HG02970 (cell line): ENCODE results near the gene STRBP.
"Not testable (repeated sequence)": the region's sequence is repeated elsewhere in the genome, so short reads cannot be mapped to it uniquely, and the experiment has no call there.

Experiments used
- ATAC-seq: cut with Tn5 transposase; IDR thresholded peaks from one replicate; pipeline ENCODE4 v1.9.1; 2021; ENCODE audit warnings: mild to moderate bottlenecking, moderate library complexity, moderate number of reproducible peaks; ENCODE audit not compliant: unreplicated experiment, low FRiP score

STRBP gene

GRCh38 chr9:123268465-123269259, at the start of gene STRBP:
STRBP (minus strand) TSS chr9:123268586; CDS start chr9:123184134, 84,452 bp downstream.
- ATAC-seq, result peak; percentile 91

- ATAC-seq, result no peak
Observed at GRCh38 chr9:123316053-123316718, 47.8 kb upstream of the STRBP start.

GRCh38 chr9:123315635-123316034, 47.2 kb upstream of the STRBP start:
- no peak for ATAC-seq

GRCh38 chr9:123314617-123315016, 46.2 kb upstream of the STRBP start:
- no peak for ATAC-seq

GRCh38 chr9:123312306-123312877, 44.0 kb upstream of the STRBP start:
- no peak for ATAC-seq

- no peak for ATAC-seq
Observed at GRCh38 chr9:123311250-123311752, 42.9 kb upstream of the STRBP start.

GRCh38 chr9:123310551-123311249, 42.3 kb upstream of the STRBP start:
- no peak for ATAC-seq

GRCh38 chr9:123309611-123310010, 41.2 kb upstream of the STRBP start:
- no peak for ATAC-seq

- ATAC-seq, result no peak
Observed at GRCh38 chr9:123305879-123306278, 37.5 kb upstream of the STRBP start.

- ATAC-seq, result no peak
Observed at GRCh38 chr9:123304340-123304691, 35.9 kb upstream of the STRBP start.

GRCh38 chr9:123302348-123303214, 34.2 kb upstream of the STRBP start:
- no peak for ATAC-seq

GRCh38 chr9:123301936-123302335, 33.5 kb upstream of the STRBP start:
- ATAC-seq, result not testable (repeated sequence)

- ATAC-seq, result no peak
Observed at GRCh38 chr9:123300554-123300953, 32.2 kb upstream of the STRBP start.

- no peak for ATAC-seq
Observed at GRCh38 chr9:123299558-123300126, 31.3 kb upstream of the STRBP start.

- no peak for ATAC-seq
Observed at GRCh38 chr9:123296174-123296573, 27.8 kb upstream of the STRBP start.

- no peak for ATAC-seq
Observed at GRCh38 chr9:123291736-123292135, 23.4 kb upstream of the STRBP start.

- ATAC-seq, result no peak
Observed at GRCh38 chr9:123290764-123291163, 22.4 kb upstream of the STRBP start.

- ATAC-seq, result no peak
Observed at GRCh38 chr9:123287639-123288038, 19.3 kb upstream of the STRBP start.

- ATAC-seq, result no peak
Observed at GRCh38 chr9:123286324-123286723, 17.9 kb upstream of the STRBP start.

- ATAC-seq, result no peak
Observed at GRCh38 chr9:123284656-123285055, 16.3 kb upstream of the STRBP start.
